NCI-H526 (cell line): ENCODE results near the gene HOXD9.

Experiments
- DNase-seq, 2 experiments: peaks; one replicate each; lab custom pipeline; 2025; lab: John Stamatoyannopoulos, UW

The HOXD9 gene

DNA sequence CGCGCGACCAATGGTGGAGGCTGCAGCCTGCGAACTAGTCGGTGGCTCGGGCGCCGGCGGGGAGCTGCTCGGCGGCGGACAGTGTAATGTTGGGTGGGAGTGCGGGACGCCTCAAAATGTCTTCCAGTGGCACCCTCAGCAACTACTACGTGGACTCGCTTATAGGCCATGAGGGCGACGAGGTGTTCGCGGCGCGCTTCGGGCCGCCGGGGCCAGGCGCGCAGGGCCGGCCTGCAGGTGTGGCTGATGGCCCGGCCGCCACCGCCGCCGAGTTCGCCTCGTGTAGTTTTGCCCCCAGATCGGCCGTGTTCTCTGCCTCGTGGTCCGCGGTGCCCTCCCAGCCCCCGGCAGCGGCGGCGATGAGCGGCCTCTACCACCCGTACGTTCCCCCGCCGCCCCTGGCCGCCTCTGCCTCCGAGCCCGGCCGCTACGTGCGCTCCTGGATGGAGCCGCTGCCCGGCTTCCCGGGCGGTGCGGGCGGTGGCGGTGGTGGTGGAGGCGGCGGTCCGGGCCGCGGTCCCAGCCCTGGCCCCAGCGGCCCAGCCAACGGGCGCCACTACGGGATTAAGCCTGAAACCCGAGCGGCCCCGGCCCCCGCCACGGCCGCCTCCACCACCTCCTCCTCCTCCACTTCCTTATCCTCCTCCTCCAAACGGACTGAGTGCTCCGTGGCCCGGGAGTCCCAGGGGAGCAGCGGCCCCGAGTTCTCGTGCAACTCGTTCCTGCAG lies at the start of gene HOXD9:
Gene HOXD9 (plus strand): TSS at position 37 of the 728 bp plus-strand sequence. CDS start 50 bp downstream, at position 87.
- DNase-seq = no peak

DNA sequence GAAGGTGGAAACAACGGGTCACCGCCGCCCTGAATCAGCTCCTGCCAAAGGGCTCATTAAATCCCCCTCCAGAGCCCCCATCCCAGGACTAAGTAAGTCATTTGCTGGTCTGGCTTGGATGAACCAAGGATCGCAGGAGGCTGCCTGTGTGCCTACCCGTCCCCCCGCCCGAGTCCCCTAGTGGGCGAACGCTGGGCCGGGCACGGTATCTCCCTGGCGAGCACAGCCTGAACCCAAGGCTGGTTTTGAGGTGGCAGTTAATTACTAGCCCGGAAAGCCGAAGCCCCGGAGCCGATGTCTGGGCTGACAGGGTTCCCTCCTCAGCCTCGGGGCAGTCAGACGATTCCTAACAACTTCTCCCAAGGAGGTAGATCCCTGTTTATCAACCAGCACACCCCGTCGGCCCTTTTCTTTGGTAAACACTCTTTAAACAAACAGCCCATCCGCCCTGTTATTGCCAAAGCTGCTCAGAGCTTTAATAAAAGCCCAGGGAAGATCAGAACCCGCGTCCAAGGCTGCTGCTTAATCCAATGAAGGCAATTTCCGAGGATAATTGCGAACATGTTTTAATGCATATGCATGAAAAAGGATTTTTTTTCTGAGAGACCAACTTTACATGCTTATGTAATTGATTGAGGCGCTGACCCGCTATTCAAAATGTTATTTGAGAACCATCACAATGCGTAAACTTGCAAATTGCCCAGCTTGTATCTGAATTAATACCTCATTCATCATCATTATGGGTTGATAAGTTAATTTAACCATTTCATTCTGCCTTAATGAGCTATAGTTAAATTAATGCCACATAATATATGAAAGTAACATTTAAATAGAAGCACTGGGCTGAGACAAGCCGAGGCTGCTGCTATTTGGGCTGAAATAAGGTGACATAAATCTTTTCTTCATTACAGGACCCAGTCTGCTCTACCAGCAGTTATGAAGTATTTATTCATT lies 49.3 kb upstream of the HOXD9 start:
- peak; percentile 30 to 44 for DNase-seq

GRCh38 chr2:176074919-176075425 lies 47.5 kb upstream of the HOXD9 start:
- no peak for DNase-seq

- no peak for DNase-seq
Measured at GRCh38 chr2:176075481-176075880, 47.0 kb upstream of the HOXD9 start.

- no peak for DNase-seq
Measured at GRCh38 chr2:176076063-176076462, 46.5 kb upstream of the HOXD9 start.

GRCh38 chr2:176076796-176077195 lies 45.7 kb upstream of the HOXD9 start:
- no peak for DNase-seq

DNA sequence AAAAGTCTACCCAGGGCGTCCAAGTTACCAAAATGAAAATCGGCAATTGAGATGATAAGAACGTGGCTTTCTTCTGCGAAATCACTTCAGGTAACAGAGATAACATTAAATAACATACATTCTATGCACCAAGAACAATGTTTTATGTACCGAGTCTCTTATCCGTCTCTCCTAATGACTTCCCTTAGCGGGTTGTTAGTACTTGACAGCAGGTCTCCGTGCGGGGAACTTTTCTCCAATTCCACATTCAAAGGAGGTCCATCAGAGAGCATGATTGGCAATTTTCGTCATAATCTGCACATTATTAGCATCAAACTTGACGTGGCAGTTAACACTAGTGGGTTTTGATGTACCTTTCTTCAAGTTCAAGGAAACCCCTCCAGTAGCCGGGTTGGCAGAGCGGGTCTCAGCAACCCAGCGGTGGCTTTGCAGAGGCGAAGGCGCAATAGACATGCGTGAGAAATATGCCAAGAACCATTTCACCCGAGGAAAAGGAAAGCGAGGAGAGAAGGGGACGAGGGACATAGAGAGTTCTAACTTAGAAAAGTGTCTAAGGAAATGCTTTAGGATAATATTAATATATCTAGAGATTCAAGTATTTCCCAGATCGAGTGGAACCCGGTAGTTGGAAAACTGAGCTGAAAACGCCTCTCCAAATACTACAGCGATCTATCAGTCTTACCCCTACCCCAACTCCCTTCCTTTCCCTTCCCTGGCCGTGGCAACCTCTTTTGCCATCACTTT lies 43.8 kb upstream of the HOXD9 start:
- DNase-seq = peak in 1 of 2 experiments; percentile 35

DNA sequence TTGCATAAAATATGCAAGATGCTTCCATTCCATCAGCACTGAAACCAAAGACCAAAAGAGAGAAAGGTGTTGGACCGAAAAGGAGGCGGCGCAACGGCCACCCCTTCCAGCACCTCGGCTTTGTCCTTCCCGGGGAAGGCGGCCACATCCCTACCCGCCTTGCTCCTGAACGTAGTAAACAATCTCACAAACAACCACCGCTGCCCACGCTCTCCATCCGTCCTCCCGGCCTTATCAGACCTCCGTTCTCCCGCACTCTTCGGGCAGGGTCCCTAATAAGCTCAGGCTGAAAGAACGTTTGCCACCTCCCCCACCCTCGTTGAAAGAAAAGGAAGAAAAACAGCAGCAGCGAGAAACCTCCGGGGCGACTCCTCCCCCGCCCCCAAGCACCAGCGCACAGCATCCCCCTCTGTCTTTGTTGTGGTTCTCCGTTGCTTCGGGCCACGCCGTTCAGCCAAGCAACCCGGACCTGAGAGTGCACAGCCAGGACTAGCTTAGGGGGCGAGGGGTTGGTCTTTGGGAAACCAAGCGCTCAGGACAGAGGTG lies 43.2 kb upstream of the HOXD9 start:
- DNase-seq = peak; percentile 45 to 81

DNA sequence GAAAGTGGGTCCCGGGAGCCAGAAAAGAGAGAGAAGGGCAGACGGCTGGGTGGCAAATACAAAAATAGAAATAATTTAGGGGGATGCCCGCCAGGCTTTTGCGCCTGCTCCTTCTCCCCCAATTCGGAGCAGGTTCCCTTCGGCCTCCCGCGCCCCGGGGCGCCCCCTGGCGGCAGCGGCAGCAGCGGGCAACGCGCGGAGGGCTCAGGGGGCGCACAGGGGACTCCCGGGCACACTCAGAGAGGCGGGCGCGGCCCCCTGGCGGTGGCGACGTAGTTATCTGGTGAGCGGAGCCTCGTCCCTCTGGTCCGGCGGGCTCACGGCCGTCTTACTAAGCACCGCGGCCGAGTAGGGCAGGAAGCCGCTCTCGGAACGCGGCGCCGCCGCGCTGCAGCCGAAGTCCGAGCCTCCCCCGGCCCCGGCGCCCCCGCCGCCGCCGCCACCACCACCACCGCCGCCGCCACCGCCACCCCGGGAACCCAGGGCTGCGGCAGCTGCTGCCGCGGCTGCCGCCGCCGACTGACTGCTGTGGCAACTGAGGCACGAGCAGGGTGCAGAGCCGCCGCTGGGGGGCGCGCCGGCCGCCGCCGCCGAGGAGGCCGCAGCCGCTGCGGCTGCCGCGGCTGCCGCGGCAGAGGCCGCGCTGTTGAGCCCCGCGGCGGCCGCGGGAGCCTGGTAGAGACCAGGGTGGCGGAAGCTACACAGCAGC lies 42.5 kb upstream of the HOXD9 start:
- peak; percentile 53 to 89 for DNase-seq

DNA sequence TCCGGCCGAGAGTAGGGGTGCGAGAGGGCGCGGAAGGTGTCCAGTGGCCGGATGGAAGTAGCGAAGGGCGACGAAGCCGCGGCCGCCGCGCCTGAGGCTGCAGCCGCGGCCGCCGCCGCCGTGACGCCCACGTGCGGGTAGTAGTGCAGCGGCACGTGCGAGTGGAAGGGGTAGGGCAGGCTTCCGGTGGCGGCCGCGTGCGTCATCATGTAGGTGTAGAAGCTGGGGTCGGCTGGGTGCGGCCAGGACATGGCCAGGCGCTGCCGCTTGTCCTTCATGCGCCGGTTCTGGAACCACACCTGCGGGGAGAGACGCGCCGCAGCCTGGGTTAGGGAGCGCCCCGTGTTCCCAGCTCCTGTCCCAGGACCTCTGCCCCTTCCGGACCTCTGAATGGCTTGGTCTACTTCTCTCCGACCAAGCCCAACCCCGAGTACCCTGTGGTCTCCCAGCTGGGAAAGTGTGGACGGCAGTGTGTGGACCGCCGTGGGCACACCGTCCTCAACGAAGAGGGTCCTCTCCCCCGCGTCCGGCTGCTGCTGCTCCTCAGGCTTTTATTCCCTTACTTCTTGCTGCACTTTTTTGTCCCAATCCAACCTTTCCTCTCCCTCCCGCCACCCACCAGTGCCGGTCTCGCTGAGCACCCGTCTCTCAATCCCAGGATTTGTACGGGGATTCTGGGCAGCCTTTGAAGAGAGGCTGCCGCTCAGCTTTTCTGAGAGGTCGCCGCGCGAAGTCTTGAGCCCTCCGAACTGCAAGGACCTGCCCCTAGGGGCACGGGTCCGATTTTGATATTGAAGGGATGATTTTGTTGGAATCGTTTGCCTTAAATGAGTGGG lies 41.8 kb upstream of the HOXD9 start:
- DNase-seq = no peak

- no peak for DNase-seq
Measured at GRCh38 chr2:176081376-176081836, 41.1 kb upstream of the HOXD9 start.

DNA sequence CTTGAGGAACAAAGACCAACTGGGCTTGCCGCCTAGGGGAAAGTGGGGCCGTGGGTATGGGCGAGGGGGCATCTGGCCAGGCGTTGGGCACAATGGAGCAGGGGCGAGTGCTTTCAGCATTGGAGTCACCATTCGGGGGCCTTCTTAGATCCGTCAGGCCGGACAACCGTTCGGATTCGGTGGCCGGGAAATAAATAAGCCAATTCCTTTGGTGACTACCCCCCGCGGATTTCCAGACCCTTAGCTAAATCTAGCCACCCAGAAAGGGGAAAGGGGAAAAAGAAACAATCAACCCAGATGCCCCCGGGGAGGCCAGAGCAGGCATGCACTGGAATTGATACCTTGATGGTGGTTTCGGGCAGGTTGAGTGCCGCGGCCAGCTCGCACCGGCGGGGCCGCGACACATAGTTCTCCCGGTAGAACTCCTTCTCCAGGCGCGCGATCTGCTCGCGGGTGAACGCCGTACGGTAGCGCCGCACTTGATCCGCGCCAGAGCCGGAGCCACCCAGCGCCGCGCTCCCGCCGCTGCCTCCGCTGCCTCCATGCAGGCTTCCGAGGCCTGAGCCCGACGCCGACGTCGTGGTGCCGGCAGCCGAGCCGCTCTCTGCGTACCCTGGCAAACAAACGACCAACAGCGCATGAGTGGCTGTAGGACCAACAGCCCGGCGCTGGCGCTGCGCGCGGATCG lies 40.5 kb upstream of the HOXD9 start:
- DNase-seq = no peak

GRCh38 chr2:176082525-176082823 lies 40.0 kb upstream of the HOXD9 start:
- DNase-seq = no peak

- DNase-seq = no peak
Measured at GRCh38 chr2:176082824-176083751, 39.4 kb upstream of the HOXD9 start.

GRCh38 chr2:176083796-176084261 lies 38.7 kb upstream of the HOXD9 start, which contains the start of gene EVX2:
EVX2 (minus strand) TSS chr2:176083962; CDS start chr2:176083776, 186 bp downstream.
- DNase-seq = no peak

- DNase-seq = peak in 1 of 2 experiments; percentile 51
Measured at GRCh38 chr2:176084611-176085119, 37.9 kb upstream of the HOXD9 start.

DNA sequence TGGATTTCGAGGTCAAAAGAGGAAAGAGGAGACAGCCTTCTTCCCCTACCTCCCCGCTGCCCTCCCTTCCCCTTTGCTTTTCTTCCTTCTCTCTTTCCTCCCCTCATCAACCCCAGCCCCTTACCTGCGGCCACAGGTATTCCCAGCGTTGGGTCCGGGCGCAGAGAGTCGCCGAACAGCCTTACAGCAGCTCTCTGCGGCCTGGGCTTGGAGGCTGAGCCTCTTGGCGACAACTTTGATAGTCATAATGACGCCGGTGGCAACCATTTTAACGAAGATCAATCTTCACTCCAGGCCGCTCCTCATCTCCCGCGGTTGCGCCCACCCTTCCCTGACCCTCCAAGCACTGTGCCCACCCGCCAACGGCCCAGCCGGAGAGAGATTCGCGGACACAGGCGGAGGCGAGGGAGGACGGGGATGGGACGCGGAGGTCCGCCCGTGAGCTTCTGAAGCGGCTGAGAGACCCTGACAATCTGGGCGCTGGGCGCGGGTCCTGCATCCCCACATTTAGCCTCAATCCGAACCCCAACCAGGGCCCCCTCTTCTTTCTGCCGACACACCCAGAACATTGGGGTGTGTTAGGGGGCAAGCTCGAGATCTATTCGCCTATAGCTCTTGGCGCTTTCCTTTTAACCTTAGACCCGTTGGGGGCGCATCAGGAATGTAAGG lies 37.3 kb upstream of the HOXD9 start:
- DNase-seq = peak in 1 of 2 experiments; percentile 79
